ENCODE data around the gene OOSP4B. TPM values are rescaled to one million over a fixed set of nuclear protein-coding genes. Genes with fewer than 3 reads are reported as not detected.
"Not testable (repeated sequence)": the region's sequence is repeated elsewhere in the genome, so short reads cannot be mapped to it uniquely, and the experiment has no call there.

Gene OOSP4B
- total RNA-seq, 1 donor from 2014 or later = not detected

DNA sequence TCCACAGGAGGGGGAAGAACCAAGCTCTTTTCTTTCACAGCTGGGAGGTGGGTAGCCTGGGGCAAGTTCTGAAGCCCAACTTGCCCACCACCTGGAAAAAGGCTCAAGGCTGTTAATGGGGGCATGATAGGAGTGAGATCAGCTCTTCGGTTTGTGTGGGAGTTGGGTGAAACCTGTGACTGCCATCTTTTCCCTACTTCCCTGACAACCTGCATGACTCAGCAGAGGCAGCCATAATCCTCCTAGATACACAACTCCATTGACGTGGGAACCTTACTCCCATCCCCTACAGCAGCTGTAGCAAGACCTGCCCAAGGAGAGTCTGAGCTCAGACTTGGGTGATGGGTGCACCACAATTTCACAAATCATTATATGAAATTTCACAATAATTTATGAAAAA lies 13.3 kb upstream of the OOSP4B start:
- H3K4me1 ChIP-seq (ENCODE audit: insufficient read depth, low read length) = no peaks in the 10 kb centered on the region
- no peak for TF ChIP-seq EZH2 (IDR thresholded peaks at IDR 0.05; ENCODE audit: insufficient read depth, low read length)
- TF ChIP-seq, protein P1, sequence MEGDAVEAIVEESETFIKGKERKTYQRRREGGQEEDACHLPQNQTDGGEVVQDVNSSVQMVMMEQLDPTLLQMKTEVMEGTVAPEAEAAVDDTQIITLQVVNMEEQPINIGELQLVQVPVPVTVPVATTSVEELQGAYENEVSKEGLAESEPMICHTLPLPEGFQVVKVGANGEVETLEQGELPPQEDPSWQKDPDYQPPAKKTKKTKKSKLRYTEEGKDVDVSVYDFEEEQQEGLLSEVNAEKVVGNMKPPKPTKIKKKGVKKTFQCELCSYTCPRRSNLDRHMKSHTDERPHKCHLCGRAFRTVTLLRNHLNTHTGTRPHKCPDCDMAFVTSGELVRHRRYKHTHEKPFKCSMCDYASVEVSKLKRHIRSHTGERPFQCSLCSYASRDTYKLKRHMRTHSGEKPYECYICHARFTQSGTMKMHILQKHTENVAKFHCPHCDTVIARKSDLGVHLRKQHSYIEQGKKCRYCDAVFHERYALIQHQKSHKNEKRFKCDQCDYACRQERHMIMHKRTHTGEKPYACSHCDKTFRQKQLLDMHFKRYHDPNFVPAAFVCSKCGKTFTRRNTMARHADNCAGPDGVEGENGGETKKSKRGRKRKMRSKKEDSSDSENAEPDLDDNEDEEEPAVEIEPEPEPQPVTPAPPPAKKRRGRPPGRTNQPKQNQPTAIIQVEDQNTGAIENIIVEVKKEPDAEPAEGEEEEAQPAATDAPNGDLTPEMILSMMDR (IDR thresholded peaks at IDR 0.05; ENCODE audit: insufficient read depth, low read depth, low read length) = no peak
- no peaks in the 10 kb centered on the region for H3K79me2 ChIP-seq (ENCODE audit: insufficient read depth, low read length)
- H3K36me3 ChIP-seq (ENCODE audit: insufficient read depth, low read length) = no peaks in the 10 kb centered on the region
- no peaks in the 10 kb centered on the region for H3K27me3 ChIP-seq (ENCODE audit: insufficient read depth, low read length)
- FAIRE-seq = no peak
- H3K27ac ChIP-seq (ENCODE audit: low read depth, low read length) = no peak overlapping the region
- H3K9me3 ChIP-seq (ENCODE audit: insufficient read depth, low read depth, low read length) = no peaks in the 10 kb centered on the region
- H3K27ac Mint-ChIP-seq (ENCODE audit: unreplicated experiment) = no peak overlapping the region
- DNase-seq (ENCODE audit: low read depth) = no peak
- no peaks in the 10 kb centered on the region for H3K36me3 Mint-ChIP-seq (ENCODE audit: low read depth, unreplicated experiment)
- no peak overlapping the region for H3K4me3 ChIP-seq (ENCODE audit: insufficient read depth, low read depth, low read length)
- peaks cover 2% of the 10 kb centered on the region for H3K9me3 Mint-ChIP-seq (ENCODE audit: unreplicated experiment)
- no peaks in the 10 kb centered on the region for H3K27me3 Mint-ChIP-seq (ENCODE audit: low read depth, unreplicated experiment)
- H4K20me1 ChIP-seq (ENCODE audit: insufficient read depth, low read length) = no peaks in the 10 kb centered on the region
- no peak overlapping the region for H2AFZ ChIP-seq (ENCODE audit: low read depth, low read length)
- H3K4me1 Mint-ChIP-seq (ENCODE audit: low read depth, unreplicated experiment) = no peaks in the 10 kb centered on the region
- H3K4me3 Mint-ChIP-seq (ENCODE audit: unreplicated experiment) = no peak overlapping the region
- H3K4me2 ChIP-seq (ENCODE audit: low read length) = no peak overlapping the region
- H3K9ac ChIP-seq (ENCODE audit: low read length) = no peak overlapping the region

DNA sequence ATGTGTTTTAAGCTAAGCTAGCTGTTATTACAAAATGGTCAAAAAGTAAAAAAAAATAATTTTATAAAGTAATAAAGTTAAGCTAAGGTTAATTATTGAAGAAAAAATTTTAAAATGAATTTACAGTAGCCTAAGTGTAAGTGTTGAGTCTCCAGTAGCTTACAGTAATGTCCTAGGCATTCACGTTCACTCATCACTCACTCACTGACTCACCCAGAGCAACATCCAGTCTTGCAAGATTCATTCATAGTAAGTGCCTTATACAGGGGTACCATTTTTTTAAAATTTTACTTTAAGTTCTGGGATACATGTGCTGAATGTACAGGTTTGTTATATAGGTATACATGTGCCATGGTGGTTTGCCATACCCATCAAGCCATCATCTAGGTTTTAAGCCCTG lies 11.6 kb upstream of the OOSP4B start:
- H3K36me3 Mint-ChIP-seq (ENCODE audit: low read depth, unreplicated experiment) = no peaks in the 10 kb centered on the region

DNA sequence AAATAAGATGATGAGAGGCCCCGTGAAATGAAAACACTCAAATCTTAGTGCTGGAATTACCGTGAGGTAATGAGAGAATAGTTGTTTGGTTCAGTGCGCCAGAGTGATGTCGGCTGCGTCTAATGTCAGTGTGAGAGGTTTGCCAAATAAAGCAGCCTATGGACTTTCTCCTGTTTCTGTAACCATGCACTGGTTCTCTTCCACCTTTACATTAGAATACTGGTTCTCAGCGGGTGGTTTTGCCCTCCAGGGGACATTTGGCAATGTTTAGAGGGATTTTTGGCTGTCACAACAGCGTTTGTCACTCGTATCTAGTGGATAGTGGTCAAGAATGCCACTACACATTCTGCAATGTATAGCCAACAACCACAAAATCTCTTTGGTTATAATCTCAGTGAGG lies 1.1 kb downstream of the OOSP4B start:
- no peak overlapping the region for H3K4me3 Mint-ChIP-seq (ENCODE audit: unreplicated experiment)
- H3K27me3 Mint-ChIP-seq (ENCODE audit: low read depth, unreplicated experiment) = no peaks in the 10 kb centered on the region
- H3K27ac Mint-ChIP-seq (ENCODE audit: unreplicated experiment) = no peak overlapping the region
- Histone ChIP-seq H3K9me3 (ENCODE audit: insufficient read depth, low read depth, low read length) (no peaks in the 10 kb centered on the region), H3K36me3 (ENCODE audit: insufficient read depth, low read length) (no peaks in the 10 kb centered on the region), H3K27ac (ENCODE audit: low read depth, low read length) (no peak overlapping the region), H3K79me2 (ENCODE audit: insufficient read depth, low read length) (no peaks in the 10 kb centered on the region), H2AFZ (ENCODE audit: low read depth, low read length) (no peak overlapping the region), H3K4me3 (ENCODE audit: insufficient read depth, low read depth, low read length) (no peak overlapping the region), H3K9ac (ENCODE audit: low read length) (no peak overlapping the region), H4K20me1 (ENCODE audit: insufficient read depth, low read length) (no peaks in the 10 kb centered on the region), H3K4me2 (ENCODE audit: low read length) (no peak overlapping the region), H3K4me1 (ENCODE audit: insufficient read depth, low read length) (no peaks in the 10 kb centered on the region), H3K27me3 (ENCODE audit: insufficient read depth, low read length) (no peaks in the 10 kb centered on the region)
- H3K9me3 Mint-ChIP-seq (ENCODE audit: unreplicated experiment) = no peaks in the 10 kb centered on the region
- FAIRE-seq (no peak), DNase-seq (ENCODE audit: low read depth) (no peak)
- no peaks in the 10 kb centered on the region for H3K4me1 Mint-ChIP-seq (ENCODE audit: low read depth, unreplicated experiment)
- no peaks in the 10 kb centered on the region for H3K36me3 Mint-ChIP-seq (ENCODE audit: low read depth, unreplicated experiment)
- TF ChIP-seq, protein P1 (IDR thresholded peaks at IDR 0.05; ENCODE audit: insufficient read depth, low read depth, low read length) = no peak
- no peak for TF ChIP-seq EZH2 (IDR thresholded peaks at IDR 0.05; ENCODE audit: insufficient read depth, low read length)

More for the DNA sequence above, 11.6 kb upstream of the OOSP4B start:
- Histone ChIP-seq H3K4me2 (ENCODE audit: low read length) (no peak overlapping the region), H4K20me1 (ENCODE audit: insufficient read depth, low read length) (no peaks in the 10 kb centered on the region), H3K9me3 (ENCODE audit: insufficient read depth, low read depth, low read length) (no peaks in the 10 kb centered on the region), H3K79me2 (ENCODE audit: insufficient read depth, low read length) (no peaks in the 10 kb centered on the region), H3K36me3 (ENCODE audit: insufficient read depth, low read length) (no peaks in the 10 kb centered on the region), H3K27me3 (ENCODE audit: insufficient read depth, low read length) (no peaks in the 10 kb centered on the region), H2AFZ (ENCODE audit: low read depth, low read length) (no peak overlapping the region), H3K4me1 (ENCODE audit: insufficient read depth, low read length) (no peaks in the 10 kb centered on the region), H3K4me3 (ENCODE audit: insufficient read depth, low read depth, low read length) (no peak overlapping the region), H3K9ac (ENCODE audit: low read length) (no peak overlapping the region), H3K27ac (ENCODE audit: low read depth, low read length) (no peak overlapping the region)
- H3K9me3 Mint-ChIP-seq (ENCODE audit: unreplicated experiment) = peaks cover 2% of the 10 kb centered on the region
- FAIRE-seq = no peak
- no peak overlapping the region for H3K4me3 Mint-ChIP-seq (ENCODE audit: unreplicated experiment)
- no peaks in the 10 kb centered on the region for H3K4me1 Mint-ChIP-seq (ENCODE audit: low read depth, unreplicated experiment)
- no peak overlapping the region for H3K27ac Mint-ChIP-seq (ENCODE audit: unreplicated experiment)
- TF ChIP-seq EZH2 (IDR thresholded peaks at IDR 0.05; ENCODE audit: insufficient read depth, low read length) = no peak
- TF ChIP-seq, protein P1 (IDR thresholded peaks at IDR 0.05; ENCODE audit: insufficient read depth, low read depth, low read length) = no peak
- DNase-seq (ENCODE audit: low read depth) = no peak
- no peaks in the 10 kb centered on the region for H3K27me3 Mint-ChIP-seq (ENCODE audit: low read depth, unreplicated experiment)

DNA sequence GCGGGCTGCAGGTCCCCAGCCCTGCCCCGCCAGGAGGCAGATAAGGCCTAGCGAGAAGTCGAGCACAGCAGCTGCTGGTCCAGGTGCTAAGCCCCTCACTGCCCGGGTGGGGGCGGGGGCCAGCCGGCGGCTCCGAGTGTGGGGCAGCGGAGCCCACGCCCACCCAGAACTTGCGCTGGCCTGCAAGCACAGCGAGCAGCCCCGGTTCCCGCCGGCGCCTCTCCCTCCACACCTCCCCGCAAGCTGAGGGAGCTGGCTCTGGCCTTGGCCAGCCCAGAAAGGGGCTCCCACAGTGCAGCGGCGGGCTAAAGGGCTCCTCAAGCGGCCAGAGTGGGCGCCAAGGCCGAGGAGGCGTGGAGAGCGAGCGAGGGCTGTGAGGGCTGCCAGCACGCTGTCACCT lies 3.4 kb downstream of the OOSP4B start:
- not testable (repeated sequence) for H3K9me3 ChIP-seq (ENCODE audit: insufficient read depth, low read depth, low read length); H3K27ac Mint-ChIP-seq (ENCODE audit: unreplicated experiment); H3K36me3 ChIP-seq (ENCODE audit: insufficient read depth, low read length); H3K27me3 ChIP-seq (ENCODE audit: insufficient read depth, low read length); H3K27me3 Mint-ChIP-seq (ENCODE audit: low read depth, unreplicated experiment); H4K20me1 ChIP-seq (ENCODE audit: insufficient read depth, low read length); H3K9ac ChIP-seq (ENCODE audit: low read length); H3K9me3 Mint-ChIP-seq (ENCODE audit: unreplicated experiment); H3K4me2 ChIP-seq (ENCODE audit: low read length); H3K79me2 ChIP-seq (ENCODE audit: insufficient read depth, low read length); H3K4me3 ChIP-seq (ENCODE audit: insufficient read depth, low read depth, low read length); H3K4me1 Mint-ChIP-seq (ENCODE audit: low read depth, unreplicated experiment); H3K4me3 Mint-ChIP-seq (ENCODE audit: unreplicated experiment); DNase-seq (ENCODE audit: low read depth); H2AFZ ChIP-seq (ENCODE audit: low read depth, low read length); FAIRE-seq; H3K36me3 Mint-ChIP-seq (ENCODE audit: low read depth, unreplicated experiment); H3K4me1 ChIP-seq (ENCODE audit: insufficient read depth, low read length); H3K27ac ChIP-seq (ENCODE audit: low read depth, low read length)

Data from astrocyte (in vitro differentiated cells and primary cell).